ENCODE measurements around the gene RIN3.

RIN3 gene

GRCh38 chr14:92690171-92691011 is 176.8 kb downstream of the RIN3 start:
- in situ Hi-C loops (cut with HindIII; ENCODE audit: low sequenced_read_pairs), result no loop called here
- peak; percentile 71 for TF ChIP-seq CTCF (IDR thresholded peaks at IDR 0.05; ENCODE audit: low read depth, low read length)
- H3K4me3 ChIP-seq (ENCODE audit: low read depth, low read length), result no peak overlapping the region
- peak; percentile 59 for DNase-seq (ENCODE audit: low read depth, low spot score)

DNA sequence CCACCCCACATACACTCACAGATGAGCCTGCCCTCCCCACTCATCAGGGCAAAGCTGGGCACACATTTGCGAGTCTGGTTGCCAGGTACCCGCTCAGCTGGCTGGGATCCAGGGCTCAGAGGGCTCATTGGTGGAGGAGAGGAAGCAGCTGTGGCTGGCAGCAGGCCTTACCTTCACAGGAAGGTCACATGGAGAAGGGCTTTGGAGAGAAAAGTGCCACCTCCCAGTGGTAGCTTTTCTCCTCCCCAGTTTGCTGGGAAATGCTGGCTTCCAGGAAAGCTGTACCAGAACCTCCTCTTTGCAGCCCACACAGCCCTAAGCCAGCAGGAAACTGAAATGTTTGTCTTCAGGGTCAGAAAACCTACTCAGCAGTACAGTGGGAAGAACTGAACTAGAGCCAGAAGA is 179.2 kb downstream of the RIN3 start:
- in situ Hi-C loops (cut with HindIII; ENCODE audit: low sequenced_read_pairs), result no loop called here
- no peak for TF ChIP-seq CTCF (IDR thresholded peaks at IDR 0.05; ENCODE audit: low read depth, low read length)
- DNase-seq (ENCODE audit: low read depth, low spot score), result peak; percentile 23
- no peak overlapping the region for H3K4me3 ChIP-seq (ENCODE audit: low read depth, low read length)

DNA sequence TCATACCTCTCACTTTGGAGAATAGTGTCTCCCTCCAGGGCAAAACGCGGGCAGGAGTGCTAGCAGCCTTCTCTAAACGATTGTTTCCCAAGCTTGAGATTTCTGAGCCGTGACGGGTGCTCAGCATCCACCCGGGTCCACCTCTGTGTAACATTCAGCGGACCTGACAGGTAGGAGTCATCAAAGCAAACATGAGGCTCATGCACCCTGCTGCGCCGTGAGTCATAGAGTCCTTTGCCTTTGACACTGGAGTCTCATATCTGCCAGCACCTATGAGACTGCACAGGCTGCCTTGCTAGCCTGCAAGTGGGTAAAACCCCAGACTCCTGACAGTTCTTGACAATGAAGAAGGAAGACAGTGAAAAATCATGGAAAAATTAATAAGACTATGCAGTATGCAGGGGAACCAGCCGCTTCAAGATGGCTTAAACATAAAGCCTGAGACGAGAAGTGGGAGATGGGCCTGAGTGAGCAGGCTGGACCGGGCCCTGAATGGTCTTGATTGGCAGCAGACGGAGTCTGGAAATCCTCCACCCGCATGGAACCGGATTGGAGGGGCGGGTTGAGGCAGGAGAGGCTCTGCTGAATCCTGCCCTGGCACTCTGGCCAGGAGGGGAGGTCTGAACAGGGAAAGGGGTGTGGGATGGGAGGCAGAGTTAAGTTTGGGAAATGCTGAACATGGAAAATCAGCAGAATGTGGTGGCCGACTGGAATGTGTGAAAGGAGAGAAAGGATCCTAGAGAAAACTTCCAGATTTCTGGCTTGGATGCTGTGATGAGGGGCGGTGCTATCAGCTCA is 180.6 kb downstream of the RIN3 start:
- in situ Hi-C loops (cut with HindIII; ENCODE audit: low sequenced_read_pairs), result no loop called here
- H3K4me3 ChIP-seq (ENCODE audit: low read depth, low read length), result no peak overlapping the region
- TF ChIP-seq CTCF (IDR thresholded peaks at IDR 0.05; ENCODE audit: low read depth, low read length), result no peak
- DNase-seq (ENCODE audit: low read depth, low spot score), result no peak

DNA sequence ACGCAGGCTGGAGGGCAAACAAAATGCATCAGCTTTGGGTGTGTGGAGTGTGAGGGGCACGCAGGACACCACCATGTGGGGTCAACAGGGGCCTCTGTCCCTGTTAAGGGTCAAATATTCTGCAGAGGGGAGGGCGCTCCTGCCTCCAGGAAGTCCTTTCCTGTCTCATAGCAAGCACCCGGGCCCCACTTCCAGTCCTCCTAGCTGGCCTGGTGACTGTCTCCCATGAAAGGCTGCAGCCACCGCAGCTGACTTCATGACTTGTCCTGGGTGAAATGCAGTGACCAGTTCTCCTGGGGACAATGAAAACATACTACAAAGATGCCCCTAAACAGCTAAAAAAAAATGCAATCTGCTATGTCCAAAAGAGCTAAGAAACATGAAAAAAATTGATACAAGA is 181.2 kb downstream of the RIN3 start:
- DNase-seq (ENCODE audit: low read depth, low spot score), result no peak
- TF ChIP-seq CTCF (IDR thresholded peaks at IDR 0.05; ENCODE audit: low read depth, low read length), result no peak
- in situ Hi-C loops (cut with HindIII; ENCODE audit: low sequenced_read_pairs), result no loop called here
- no peak overlapping the region for H3K4me3 ChIP-seq (ENCODE audit: low read depth, low read length)

DNA sequence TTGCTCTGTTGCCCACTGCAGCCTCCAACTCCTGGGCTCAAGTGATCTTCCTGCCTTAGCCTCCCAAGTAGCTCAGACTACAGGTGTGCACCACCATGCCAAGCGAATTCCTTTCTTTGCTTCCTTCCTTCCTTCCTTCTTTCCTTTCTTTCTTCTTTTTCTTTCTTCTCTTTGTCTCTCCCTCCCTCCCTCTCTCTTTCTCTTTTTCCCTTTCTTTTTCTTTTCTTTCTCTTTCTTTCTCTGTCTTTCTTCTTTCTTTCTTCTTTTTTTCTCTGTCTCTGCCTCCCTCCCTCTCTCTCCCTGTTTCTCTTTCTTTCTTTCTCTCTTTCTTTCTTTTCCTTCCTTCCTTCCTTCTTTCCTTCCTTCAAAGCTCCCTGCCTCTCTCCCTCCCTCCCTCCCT is 182.0 kb downstream of the RIN3 start:
- in situ Hi-C loops (cut with HindIII; ENCODE audit: low sequenced_read_pairs), result no loop called here
- no peak for TF ChIP-seq CTCF (IDR thresholded peaks at IDR 0.05; ENCODE audit: low read depth, low read length)
- no peak overlapping the region for H3K4me3 ChIP-seq (ENCODE audit: low read depth, low read length)
- no peak for DNase-seq (ENCODE audit: low read depth, low spot score)

DNA sequence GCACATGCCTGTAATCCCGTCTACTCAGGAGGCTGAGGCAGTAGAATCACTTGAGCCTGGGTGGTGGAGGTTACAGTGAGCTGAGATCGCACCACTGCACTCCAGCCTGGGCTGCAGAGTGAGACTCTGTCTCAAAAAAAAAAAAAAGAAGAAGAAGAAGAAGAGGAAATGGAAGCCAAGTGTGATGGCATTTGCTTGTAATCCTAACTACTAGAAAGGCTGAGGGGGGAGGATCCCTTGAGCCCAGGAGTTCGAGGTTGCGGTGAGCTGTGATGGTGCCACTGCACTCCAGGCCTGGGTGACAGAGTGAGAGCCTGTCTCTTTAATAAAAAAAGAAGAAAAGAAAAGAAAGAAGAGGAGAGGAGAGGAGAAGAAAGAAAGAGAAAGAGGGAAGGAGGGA is 182.8 kb downstream of the RIN3 start:
- in situ Hi-C loops (cut with HindIII; ENCODE audit: low sequenced_read_pairs), result no loop called here

More for the DNA sequence above, 182.8 kb downstream of the RIN3 start:
- no peak for DNase-seq (ENCODE audit: low read depth, low spot score)
- no peak overlapping the region for H3K4me3 ChIP-seq (ENCODE audit: low read depth, low read length)
- no peak for TF ChIP-seq CTCF (IDR thresholded peaks at IDR 0.05; ENCODE audit: low read depth, low read length)
